ENCODE measurements around the gene HM13. TPM values are rescaled to one million over a fixed set of nuclear protein-coding genes. Genes with fewer than 3 reads are reported as not detected.

HM13 gene
- total and polyA plus RNA-seq, 2 of the 13 experiments (the other 11 are each of a cell fraction or from before 2014, with no cell fraction given), result 118 to 243 TPM

DNA sequence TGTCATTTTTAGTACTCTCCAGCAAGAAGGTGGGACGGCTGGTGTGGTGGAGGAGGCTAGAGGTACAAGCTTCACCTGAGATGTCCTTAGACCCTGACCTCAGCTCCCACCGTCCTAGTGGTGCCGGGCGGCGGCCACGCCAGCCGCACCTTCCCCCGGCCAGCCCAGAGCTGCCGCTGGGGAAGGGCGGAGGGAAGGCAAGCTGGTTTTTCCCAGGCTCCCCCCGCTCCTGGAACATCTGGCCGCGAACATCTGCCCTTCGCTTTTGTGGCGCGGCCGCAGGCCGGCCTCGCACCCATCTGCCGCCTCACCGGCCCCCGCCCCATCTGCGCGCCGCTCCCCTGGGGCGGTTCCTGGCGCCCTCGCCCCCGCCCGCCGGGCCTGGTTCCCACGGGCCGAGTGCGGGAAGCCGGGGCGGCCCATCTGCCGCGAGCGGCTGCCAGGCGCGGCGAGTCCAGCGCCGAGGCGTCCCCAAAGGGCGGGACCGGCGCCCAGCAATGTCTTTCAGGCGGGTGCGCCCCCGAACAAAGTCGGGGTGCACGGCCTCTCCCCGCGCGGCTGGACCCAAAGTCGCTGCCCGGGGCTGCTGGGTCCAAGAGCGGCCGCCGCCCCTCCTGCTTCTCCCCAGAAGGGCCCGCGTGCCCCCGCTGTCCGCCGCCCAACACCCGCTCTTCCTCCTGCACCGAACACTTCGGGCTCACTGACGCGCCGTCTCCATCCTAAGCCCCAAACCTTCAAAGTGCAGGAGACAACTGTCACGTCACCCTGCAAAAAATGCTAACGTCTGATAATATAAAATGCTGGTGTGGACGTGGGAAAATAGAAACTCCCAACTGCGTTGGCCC lies 73.5 kb downstream of the HM13 start (continued):
- TF ChIP-seq, protein P1, sequence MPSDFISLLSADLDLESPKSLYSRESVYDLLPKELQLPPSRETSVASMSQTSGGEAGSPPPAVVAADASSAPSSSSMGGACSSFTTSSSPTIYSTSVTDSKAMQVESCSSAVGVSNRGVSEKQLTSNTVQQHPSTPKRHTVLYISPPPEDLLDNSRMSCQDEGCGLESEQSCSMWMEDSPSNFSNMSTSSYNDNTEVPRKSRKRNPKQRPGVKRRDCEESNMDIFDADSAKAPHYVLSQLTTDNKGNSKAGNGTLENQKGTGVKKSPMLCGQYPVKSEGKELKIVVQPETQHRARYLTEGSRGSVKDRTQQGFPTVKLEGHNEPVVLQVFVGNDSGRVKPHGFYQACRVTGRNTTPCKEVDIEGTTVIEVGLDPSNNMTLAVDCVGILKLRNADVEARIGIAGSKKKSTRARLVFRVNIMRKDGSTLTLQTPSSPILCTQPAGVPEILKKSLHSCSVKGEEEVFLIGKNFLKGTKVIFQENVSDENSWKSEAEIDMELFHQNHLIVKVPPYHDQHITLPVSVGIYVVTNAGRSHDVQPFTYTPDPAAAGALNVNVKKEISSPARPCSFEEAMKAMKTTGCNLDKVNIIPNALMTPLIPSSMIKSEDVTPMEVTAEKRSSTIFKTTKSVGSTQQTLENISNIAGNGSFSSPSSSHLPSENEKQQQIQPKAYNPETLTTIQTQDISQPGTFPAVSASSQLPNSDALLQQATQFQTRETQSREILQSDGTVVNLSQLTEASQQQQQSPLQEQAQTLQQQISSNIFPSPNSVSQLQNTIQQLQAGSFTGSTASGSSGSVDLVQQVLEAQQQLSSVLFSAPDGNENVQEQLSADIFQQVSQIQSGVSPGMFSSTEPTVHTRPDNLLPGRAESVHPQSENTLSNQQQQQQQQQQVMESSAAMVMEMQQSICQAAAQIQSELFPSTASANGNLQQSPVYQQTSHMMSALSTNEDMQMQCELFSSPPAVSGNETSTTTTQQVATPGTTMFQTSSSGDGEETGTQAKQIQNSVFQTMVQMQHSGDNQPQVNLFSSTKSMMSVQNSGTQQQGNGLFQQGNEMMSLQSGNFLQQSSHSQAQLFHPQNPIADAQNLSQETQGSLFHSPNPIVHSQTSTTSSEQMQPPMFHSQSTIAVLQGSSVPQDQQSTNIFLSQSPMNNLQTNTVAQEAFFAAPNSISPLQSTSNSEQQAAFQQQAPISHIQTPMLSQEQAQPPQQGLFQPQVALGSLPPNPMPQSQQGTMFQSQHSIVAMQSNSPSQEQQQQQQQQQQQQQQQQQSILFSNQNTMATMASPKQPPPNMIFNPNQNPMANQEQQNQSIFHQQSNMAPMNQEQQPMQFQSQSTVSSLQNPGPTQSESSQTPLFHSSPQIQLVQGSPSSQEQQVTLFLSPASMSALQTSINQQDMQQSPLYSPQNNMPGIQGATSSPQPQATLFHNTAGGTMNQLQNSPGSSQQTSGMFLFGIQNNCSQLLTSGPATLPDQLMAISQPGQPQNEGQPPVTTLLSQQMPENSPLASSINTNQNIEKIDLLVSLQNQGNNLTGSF (CRISPR knock-in tag; IDR thresholded peaks at IDR 0.05), result no peak; the same call in 1 of the 2 replicates
- TF ChIP-seq YEATS4 (CRISPR knock-in tag; IDR thresholded peaks at IDR 0.05; ENCODE audit: borderline replicate concordance) (peak; percentile 50; the same call in 1 of the 2 replicates), GPN1 (CRISPR knock-in tag; IDR thresholded peaks at IDR 0.05; ENCODE audit: borderline replicate concordance) (no peak), MBD4 (IDR thresholded peaks at IDR 0.05; ENCODE audit: borderline replicate concordance, low read length) (no peak), STAG1 (CRISPR knock-in tag; IDR thresholded peaks at IDR 0.05) (no peak), ZFP82 (CRISPR knock-in tag; IDR thresholded peaks at IDR 0.05; ENCODE audit: borderline replicate concordance) (no peak), ZNF567 (CRISPR knock-in tag; IDR thresholded peaks at IDR 0.05; ENCODE audit: borderline replicate concordance) (no peak; the same call in 1 of the 2 replicates), ADNP (CRISPR knock-in tag; IDR thresholded peaks at IDR 0.05) (no peak), ZBTB1 (CRISPR knock-in tag; IDR thresholded peaks at IDR 0.05; ENCODE audit: borderline replicate concordance) (no peak), HNRNPL (IDR thresholded peaks at IDR 0.05; ENCODE audit: low read depth, low read length) (no peak)
- TF ChIP-seq, protein P2, sequence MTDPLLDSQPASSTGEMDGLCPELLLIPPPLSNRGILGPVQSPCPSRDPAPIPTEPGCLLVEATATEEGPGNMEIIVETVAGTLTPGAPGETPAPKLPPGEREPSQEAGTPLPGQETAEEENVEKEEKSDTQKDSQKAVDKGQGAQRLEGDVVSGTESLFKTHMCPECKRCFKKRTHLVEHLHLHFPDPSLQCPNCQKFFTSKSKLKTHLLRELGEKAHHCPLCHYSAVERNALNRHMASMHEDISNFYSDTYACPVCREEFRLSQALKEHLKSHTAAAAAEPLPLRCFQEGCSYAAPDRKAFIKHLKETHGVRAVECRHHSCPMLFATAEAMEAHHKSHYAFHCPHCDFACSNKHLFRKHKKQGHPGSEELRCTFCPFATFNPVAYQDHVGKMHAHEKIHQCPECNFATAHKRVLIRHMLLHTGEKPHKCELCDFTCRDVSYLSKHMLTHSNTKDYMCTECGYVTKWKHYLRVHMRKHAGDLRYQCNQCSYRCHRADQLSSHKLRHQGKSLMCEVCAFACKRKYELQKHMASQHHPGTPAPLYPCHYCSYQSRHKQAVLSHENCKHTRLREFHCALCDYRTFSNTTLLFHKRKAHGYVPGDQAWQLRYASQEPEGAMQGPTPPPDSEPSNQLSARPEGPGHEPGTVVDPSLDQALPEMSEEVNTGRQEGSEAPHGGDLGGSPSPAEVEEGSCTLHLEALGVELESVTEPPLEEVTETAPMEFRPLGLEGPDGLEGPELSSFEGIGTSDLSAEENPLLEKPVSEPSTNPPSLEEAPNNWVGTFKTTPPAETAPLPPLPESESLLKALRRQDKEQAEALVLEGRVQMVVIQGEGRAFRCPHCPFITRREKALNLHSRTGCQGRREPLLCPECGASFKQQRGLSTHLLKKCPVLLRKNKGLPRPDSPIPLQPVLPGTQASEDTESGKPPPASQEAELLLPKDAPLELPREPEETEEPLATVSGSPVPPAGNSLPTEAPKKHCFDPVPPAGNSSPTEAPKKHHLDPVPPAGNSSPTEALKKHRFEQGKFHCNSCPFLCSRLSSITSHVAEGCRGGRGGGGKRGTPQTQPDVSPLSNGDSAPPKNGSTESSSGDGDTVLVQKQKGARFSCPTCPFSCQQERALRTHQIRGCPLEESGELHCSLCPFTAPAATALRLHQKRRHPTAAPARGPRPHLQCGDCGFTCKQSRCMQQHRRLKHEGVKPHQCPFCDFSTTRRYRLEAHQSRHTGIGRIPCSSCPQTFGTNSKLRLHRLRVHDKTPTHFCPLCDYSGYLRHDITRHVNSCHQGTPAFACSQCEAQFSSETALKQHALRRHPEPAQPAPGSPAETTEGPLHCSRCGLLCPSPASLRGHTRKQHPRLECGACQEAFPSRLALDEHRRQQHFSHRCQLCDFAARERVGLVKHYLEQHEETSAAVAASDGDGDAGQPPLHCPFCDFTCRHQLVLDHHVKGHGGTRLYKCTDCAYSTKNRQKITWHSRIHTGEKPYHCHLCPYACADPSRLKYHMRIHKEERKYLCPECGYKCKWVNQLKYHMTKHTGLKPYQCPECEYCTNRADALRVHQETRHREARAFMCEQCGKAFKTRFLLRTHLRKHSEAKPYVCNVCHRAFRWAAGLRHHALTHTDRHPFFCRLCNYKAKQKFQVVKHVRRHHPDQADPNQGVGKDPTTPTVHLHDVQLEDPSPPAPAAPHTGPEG (CRISPR knock-in tag; IDR thresholded peaks at IDR 0.05), result no peak; the same call in 1 of the 2 replicates
- TF ChIP-seq, protein P3, sequence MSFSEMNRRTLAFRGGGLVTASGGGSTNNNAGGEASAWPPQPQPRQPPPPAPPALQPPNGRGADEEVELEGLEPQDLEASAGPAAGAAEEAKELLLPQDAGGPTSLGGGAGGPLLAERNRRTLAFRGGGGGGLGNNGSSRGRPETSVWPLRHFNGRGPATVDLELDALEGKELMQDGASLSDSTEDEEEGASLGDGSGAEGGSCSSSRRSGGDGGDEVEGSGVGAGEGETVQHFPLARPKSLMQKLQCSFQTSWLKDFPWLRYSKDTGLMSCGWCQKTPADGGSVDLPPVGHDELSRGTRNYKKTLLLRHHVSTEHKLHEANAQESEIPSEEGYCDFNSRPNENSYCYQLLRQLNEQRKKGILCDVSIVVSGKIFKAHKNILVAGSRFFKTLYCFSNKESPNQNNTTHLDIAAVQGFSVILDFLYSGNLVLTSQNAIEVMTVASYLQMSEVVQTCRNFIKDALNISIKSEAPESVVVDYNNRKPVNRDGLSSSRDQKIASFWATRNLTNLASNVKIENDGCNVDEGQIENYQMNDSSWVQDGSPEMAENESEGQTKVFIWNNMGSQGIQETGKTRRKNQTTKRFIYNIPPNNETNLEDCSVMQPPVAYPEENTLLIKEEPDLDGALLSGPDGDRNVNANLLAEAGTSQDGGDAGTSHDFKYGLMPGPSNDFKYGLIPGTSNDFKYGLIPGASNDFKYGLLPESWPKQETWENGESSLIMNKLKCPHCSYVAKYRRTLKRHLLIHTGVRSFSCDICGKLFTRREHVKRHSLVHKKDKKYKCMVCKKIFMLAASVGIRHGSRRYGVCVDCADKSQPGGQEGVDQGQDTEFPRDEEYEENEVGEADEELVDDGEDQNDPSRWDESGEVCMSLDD (CRISPR knock-in tag; IDR thresholded peaks at IDR 0.05; ENCODE audit: borderline replicate concordance), result peak; percentile 97
- TF ChIP-seq, protein P4, sequence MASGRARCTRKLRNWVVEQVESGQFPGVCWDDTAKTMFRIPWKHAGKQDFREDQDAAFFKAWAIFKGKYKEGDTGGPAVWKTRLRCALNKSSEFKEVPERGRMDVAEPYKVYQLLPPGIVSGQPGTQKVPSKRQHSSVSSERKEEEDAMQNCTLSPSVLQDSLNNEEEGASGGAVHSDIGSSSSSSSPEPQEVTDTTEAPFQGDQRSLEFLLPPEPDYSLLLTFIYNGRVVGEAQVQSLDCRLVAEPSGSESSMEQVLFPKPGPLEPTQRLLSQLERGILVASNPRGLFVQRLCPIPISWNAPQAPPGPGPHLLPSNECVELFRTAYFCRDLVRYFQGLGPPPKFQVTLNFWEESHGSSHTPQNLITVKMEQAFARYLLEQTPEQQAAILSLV (CRISPR knock-in tag; IDR thresholded peaks at IDR 0.05; ENCODE audit: borderline replicate concordance), result no peak

Data from HepG2 (cell line).